IgD-negative memory B cell (primary cell): ENCODE data around the gene CDK14. TPM values are rescaled to one million over a fixed set of nuclear protein-coding genes. Genes with fewer than 3 reads are reported as not detected.
"Not testable (repeated sequence)": the region's sequence is repeated elsewhere in the genome, so short reads cannot be mapped to it uniquely, and the experiment has no call there.

Source experiments
- H3K27ac Mint-ChIP-seq, 3 donors: one replicate each; pipeline ENCODE4 v1.8.0; 2020 to 2022; ENCODE audit warnings: mild to moderate bottlenecking in 3 of 3, mixed read lengths in 3 of 3, moderate library complexity in 1 of 3
- H3K27me3 Mint-ChIP-seq: one replicate; pipeline ENCODE4 v1.8.0; 2021; ENCODE audit warnings: mixed read lengths
- H3K36me3 Mint-ChIP-seq: one replicate; pipeline ENCODE4 v1.8.0; 2020; ENCODE audit warnings: mild to moderate bottlenecking, mixed read lengths
- H3K4me1 Mint-ChIP-seq, 3 donors: one replicate each; pipeline ENCODE4 v1.8.0; 2020 to 2022; ENCODE audit warnings: mixed read lengths in 3 of 3, mild to moderate bottlenecking in 1 of 3
- H3K4me3 Mint-ChIP-seq, 4 donors: one replicate each; pipeline ENCODE4 v1.8.0; 2020 to 2022; ENCODE audit warnings: mild to moderate bottlenecking in 4 of 4, mixed read lengths in 4 of 4, moderate library complexity in 3 of 4
- H3K9me3 Mint-ChIP-seq, 3 donors: one replicate each; pipeline ENCODE4 v1.8.0; 2020 to 2021; ENCODE audit warnings: mixed read lengths in 3 of 3, mild to moderate bottlenecking in 1 of 3
- polyA plus RNA-seq: library from polyadenylated mRNA; unstranded; fragments of 300-500 nt; fragmentation: Illumina TruSeq; gene quantifications from one replicate; pipeline ENCODE4 v1.2.3, GENCODE V29; 2021

Gene CDK14
- polyA plus RNA-seq, 1 donor from 2014 or later = 53.0 TPM

DNA sequence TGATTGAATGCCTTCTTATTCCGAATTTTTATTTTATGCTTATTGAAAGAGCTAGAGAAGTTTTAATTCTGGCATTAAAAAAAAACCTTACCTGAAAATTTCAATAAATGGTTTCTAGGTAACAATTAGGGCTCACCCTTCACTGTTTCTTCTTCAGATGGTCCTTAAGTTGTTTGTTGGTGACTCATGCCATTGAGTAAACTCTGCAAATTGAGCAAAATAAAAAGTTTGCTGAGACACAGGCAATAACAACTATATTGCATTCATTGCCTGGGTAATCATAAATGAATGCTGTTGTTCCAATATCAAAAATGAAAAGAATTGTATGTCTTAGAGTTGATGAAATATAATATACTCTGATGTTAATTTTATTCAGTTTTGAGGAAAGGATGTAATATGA is 300.3 kb downstream of the CDK14 start:
- H3K9me3 Mint-ChIP-seq = peaks cover 0 to 4% (median 0%) of the 10 kb centered on the region in 3 donors
- H3K27ac Mint-ChIP-seq = no peak overlapping the region
- H3K4me3 Mint-ChIP-seq = no peak overlapping the region
- no peaks in the 10 kb centered on the region for H3K27me3 Mint-ChIP-seq
- peaks cover 22 to 31% (median 24%) of the 10 kb centered on the region in 3 donors for H3K4me1 Mint-ChIP-seq
- peaks cover 5% of the 10 kb centered on the region for H3K36me3 Mint-ChIP-seq

DNA sequence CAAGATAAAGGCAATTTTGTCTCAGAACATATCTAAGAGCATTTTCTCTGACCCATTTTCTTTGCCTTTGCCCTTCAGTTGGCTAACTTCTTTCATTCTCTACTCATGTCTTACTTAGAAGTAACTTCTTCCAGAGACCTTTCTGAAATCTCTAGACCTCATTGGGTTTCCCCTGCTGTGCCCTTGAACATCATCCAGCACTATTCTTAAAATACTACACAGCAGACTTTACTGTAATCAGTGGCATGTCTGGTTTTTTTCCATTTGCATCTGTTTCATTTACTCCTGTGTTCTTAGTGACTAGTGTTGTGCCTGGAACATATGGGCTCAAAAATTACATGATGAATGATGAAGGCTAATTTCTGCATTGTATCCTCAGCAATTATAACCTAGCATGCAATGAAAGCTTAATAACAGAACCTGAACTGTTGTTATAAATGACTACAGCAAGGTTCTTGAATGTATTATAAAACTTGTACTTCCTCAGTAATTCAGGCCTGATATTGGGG is 301.9 kb downstream of the CDK14 start:
- peaks cover 12 to 18% (median 13%) of the 10 kb centered on the region in 3 donors for H3K4me1 Mint-ChIP-seq
- H3K27ac Mint-ChIP-seq = no peak overlapping the region
- H3K27me3 Mint-ChIP-seq = no peaks in the 10 kb centered on the region
- no peak overlapping the region for H3K4me3 Mint-ChIP-seq
- H3K36me3 Mint-ChIP-seq = peaks cover 15% of the 10 kb centered on the region
- peaks cover 0 to 4% (median 0%) of the 10 kb centered on the region in 3 donors for H3K9me3 Mint-ChIP-seq

DNA sequence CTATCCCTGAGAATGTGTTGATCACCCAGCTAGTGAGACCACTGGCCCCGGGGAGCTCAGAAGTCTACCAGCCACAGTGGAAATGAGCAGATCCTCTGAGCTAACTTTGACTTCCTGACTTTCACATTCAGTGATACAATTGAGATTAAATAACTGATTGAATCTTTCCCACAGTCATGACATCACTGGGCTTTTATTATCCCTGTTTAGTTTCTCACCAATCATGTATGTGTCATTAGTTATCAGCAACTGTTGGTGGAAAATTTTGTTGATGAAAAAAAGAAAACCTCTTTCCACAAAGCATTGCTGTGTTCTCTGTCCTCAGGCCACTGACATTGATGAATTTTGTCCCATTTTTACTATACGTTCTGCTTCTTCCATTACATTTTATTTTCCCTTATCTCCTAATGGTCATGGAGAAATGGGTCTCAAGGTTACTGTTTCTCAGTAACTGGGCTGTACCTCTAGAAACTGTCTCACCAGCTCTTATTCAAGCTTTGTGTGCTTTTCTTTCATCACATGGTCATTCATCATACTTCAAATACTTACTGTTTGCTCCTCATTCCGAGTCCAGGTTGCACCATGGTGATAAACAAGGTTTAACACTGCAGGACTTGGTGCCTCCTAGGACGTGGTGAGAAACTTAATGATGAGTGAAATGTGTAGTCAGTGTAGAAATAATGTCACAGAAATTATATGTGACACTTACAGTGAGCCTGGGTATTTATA is 304.7 kb downstream of the CDK14 start:
- Mint-ChIP-seq H3K27me3 (no peaks in the 10 kb centered on the region), H3K27ac (no peak overlapping the region), H3K4me1 (peaks cover 6 to 11% (median 10%) of the 10 kb centered on the region in 3 donors), H3K36me3 (peaks cover 15% of the 10 kb centered on the region), H3K4me3 (no peak overlapping the region), H3K9me3 (peaks cover 0 to 4% (median 0%) of the 10 kb centered on the region in 3 donors)

DNA sequence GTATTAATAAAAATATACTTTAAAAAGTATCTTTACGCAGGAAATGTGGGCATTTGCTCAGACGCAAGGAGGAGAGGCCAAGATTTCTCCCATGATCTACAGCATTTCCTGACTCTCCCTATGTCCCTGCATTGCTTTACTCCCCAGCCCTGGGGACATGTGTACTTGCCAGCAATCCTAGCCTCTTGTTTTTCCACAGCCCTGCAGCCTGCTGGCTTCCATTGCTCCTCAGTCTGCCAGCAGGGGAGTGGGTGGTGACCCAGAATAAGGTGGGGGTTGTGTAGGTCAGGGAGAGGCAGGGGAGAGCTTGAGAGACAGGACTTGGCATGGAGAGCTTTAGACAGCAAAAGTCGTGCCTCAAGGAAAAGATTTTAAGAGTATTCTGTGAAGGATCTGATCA is 307.7 kb downstream of the CDK14 start:
- Mint-ChIP-seq H3K36me3 (peaks cover 16% of the 10 kb centered on the region), H3K4me3 (no peak overlapping the region), H3K9me3 (peaks cover 0 to 4% (median 0%) of the 10 kb centered on the region in 3 donors), H3K4me1 (peaks cover 0 to 7% (median 0%) of the 10 kb centered on the region in 3 donors), H3K27ac (no peak overlapping the region), H3K27me3 (no peaks in the 10 kb centered on the region)

DNA sequence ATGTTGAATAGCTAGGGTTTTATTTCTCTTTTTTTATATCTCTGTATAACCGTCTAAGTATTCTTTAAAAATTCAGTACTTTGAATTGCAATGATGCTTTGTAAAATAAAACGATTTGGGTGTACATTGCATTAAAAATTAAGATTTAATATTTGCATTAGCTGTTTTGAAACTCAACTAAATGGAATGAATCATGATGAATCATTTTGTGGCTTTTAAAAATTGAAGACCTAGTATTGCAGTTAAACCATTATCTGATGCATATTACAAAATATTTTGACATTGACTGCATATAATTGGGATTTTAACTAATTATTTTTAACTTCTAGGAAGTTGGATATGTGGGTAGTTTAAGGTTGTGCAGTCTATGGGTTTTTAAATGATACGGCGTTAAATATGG is 314.0 kb downstream of the CDK14 start:
- H3K27ac Mint-ChIP-seq = no peak overlapping the region
- H3K27me3 Mint-ChIP-seq = no peaks in the 10 kb centered on the region
- H3K36me3 Mint-ChIP-seq = peaks cover 19% of the 10 kb centered on the region
- no peak overlapping the region for H3K4me3 Mint-ChIP-seq
- H3K4me1 Mint-ChIP-seq = peaks cover 5 to 9% (median 7%) of the 10 kb centered on the region in 3 donors
- H3K9me3 Mint-ChIP-seq = no peaks in the 10 kb centered on the region

DNA sequence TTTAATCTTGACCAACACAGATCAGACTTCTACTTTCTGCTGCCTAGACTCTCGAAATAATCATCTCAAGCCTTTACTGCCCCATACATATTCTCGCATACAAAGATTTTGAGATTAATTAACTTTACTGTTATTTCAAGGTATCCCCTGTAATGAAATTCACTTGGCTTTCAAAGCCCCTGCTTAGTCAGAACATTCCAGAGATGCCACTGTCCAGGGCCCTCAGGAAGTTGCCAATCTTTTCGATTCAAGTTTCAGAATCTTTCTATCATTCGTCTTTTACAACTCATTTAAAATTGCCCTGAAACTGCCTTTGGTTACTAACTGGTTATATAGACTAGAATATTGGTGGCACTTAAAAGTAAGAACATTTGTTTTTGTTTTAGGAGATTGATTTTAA is 320.2 kb downstream of the CDK14 start:
- Mint-ChIP-seq H3K27me3 (no peaks in the 10 kb centered on the region), H3K4me3 (no peak overlapping the region), H3K4me1 (peaks cover 1 to 5% (median 3%) of the 10 kb centered on the region in 3 donors), H3K27ac (no peak overlapping the region), H3K36me3 (peaks cover 25% of the 10 kb centered on the region), H3K9me3 (no peaks in the 10 kb centered on the region)

DNA sequence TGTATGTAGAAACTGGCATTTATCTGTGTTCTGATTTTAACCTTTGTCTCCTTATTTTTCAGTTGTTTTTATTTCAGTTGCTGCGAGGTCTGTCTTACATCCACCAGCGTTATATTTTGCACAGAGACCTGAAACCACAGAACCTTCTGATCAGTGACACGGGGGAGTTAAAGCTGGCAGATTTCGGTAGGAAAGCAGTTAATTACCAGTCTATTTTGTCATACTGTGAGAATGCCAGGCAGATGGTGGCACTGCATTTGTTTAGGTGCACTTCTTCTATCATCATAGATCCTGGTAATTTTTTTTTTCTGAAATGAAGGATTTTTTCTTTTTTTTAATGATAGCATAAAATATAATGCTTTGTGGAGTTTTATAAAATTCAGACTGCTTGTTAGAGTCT is 321.4 kb downstream of the CDK14 start:
- no peak overlapping the region for H3K4me3 Mint-ChIP-seq
- H3K9me3 Mint-ChIP-seq = no peaks in the 10 kb centered on the region
- no peaks in the 10 kb centered on the region for H3K27me3 Mint-ChIP-seq
- peaks cover 0 to 5% (median 3%) of the 10 kb centered on the region in 3 donors for H3K4me1 Mint-ChIP-seq
- H3K27ac Mint-ChIP-seq = no peak overlapping the region
- peaks cover 27% of the 10 kb centered on the region for H3K36me3 Mint-ChIP-seq

DNA sequence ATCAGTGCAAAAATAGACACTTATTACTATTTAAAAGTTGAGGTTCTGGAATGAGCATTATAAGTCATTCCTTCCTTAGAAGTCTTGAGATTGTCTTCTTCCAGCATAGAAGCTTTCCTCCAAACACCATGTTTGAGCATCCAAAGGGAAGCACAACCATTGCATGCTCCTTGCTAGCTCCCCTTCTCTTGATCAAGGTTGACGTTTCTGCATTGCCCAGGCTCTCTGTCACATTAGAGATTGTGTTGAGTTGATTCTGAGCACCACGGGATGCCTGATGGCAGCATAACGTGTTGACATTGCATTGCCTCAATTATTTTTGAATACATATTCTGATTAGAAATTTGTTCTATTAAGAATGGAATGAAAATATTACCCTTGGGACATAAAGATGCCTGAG is 322.2 kb downstream of the CDK14 start:
- H3K36me3 Mint-ChIP-seq = peaks cover 27% of the 10 kb centered on the region
- H3K27me3 Mint-ChIP-seq = no peaks in the 10 kb centered on the region
- peaks cover 0 to 7% (median 3%) of the 10 kb centered on the region in 3 donors for H3K4me1 Mint-ChIP-seq
- H3K27ac Mint-ChIP-seq = no peak overlapping the region
- H3K9me3 Mint-ChIP-seq = no peaks in the 10 kb centered on the region
- H3K4me3 Mint-ChIP-seq = no peak overlapping the region

DNA sequence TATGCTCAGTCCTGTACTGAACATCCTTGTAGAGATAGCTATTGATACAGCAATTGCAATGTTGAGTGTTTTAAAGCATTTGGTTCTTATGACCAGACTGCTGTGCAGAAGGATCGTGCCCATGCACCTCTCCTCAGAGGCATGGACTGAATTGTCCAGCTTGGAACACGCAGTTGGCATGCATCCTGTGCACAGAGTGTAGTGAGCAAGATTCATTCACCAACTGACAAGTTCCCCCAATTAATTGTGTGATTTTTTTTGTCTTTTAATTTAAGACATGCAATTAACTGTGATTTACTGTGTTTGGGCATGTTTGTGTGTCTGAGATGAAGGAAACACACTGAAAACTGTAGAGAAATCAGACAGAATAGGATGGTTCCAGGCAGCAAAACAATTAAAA is 323.7 kb downstream of the CDK14 start:
- Mint-ChIP-seq H3K9me3 (no peaks in the 10 kb centered on the region), H3K27ac (peak overlapping the region in 2 of 3 donors; percentile 6 to 16), H3K4me1 (peaks cover 0 to 3% (median 1%) of the 10 kb centered on the region in 3 donors), H3K4me3 (peak overlapping the region in 1 of 4 donors; percentile 9), H3K27me3 (no peaks in the 10 kb centered on the region), H3K36me3 (peaks cover 18% of the 10 kb centered on the region)

DNA sequence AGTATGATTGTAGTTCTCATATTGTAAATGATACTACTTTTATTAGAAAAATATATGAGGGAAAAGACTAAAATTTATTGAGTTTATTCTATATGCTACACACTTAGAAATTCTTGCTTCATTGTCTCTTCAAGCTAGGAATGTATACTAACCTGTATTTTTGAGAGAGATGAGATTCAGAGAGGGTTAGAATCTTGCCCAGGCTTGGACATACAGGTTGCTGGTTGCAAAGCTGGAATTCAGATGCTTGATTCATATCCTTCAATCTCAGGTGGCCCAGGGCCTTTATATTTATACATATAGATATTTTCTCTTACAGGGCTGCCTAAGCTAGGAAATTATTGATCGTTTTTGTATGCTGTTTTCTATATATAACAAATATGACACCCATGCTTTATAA is 324.2 kb downstream of the CDK14 start:
- Mint-ChIP-seq H3K4me3 (no peak overlapping the region), H3K9me3 (no peaks in the 10 kb centered on the region), H3K36me3 (peaks cover 17% of the 10 kb centered on the region), H3K27ac (no peak overlapping the region), H3K4me1 (peaks cover 0 to 3% (median 1%) of the 10 kb centered on the region in 3 donors), H3K27me3 (no peaks in the 10 kb centered on the region)

DNA sequence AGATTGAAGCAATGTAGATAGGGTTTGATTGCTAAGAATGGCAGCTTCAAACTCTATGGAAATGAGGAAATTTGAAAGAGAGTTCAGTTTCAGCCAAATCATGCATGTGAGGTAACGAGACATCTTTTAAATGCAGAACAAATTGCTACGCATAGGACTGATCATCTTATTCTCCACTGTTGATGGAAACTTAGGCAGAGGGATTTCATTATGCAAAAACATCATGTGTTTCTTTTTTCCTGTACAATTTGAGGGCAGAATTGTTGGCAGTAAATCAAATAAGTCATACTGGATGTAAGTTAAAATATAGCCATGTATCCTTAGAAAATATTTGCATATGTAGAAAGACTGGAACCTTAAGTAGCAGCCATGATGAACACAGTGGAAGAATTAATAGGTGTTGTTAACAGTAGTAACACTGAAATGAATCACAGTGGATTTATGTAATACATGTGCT is 327.4 kb downstream of the CDK14 start:
- Mint-ChIP-seq H3K27ac (no peak overlapping the region), H3K27me3 (no peaks in the 10 kb centered on the region), H3K36me3 (peaks cover 10% of the 10 kb centered on the region), H3K9me3 (no peaks in the 10 kb centered on the region), H3K4me1 (peaks cover 10 to 14% (median 12%) of the 10 kb centered on the region in 3 donors), H3K4me3 (no peak overlapping the region)

DNA sequence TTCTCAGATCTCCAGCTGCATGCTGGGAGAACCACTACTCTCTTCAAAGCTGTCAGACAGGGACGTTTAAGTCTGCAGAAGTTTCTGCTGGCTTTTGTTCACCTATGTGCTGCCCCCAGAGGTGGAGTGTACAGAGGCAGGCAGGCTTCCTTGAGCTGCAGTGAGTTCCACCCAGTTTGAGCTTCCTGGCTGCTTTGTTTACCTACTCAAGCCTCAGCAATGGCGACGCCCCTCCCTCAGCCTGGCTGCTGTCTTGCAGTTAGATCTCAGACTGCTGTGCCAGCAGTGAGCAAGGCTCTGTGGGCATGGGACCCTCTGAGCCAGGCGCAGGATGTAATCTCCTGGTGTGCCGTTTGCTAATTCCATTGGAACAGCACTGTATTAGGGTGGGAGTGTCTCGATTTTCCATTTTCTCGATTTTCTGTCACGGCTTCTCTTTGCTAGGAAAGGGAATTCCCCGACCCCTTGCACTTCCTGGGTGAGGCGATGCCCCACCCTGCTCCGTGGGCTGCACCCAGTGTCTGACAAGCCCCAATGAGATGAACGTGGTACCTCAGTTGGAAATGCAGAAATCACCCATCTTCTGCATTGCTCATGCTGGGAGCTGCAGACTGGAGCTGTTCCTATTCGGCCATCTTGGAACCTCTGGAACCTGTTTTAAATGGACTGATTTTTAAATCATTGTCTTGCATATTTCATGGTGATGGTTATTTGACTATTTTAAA is 332.7 kb downstream of the CDK14 start:
- Mint-ChIP-seq H3K4me1 (peaks cover 27 to 45% (median 35%) of the 10 kb centered on the region in 3 donors), H3K4me3 (peak overlapping the region; percentile 55 to 92 (median 84))

DNA sequence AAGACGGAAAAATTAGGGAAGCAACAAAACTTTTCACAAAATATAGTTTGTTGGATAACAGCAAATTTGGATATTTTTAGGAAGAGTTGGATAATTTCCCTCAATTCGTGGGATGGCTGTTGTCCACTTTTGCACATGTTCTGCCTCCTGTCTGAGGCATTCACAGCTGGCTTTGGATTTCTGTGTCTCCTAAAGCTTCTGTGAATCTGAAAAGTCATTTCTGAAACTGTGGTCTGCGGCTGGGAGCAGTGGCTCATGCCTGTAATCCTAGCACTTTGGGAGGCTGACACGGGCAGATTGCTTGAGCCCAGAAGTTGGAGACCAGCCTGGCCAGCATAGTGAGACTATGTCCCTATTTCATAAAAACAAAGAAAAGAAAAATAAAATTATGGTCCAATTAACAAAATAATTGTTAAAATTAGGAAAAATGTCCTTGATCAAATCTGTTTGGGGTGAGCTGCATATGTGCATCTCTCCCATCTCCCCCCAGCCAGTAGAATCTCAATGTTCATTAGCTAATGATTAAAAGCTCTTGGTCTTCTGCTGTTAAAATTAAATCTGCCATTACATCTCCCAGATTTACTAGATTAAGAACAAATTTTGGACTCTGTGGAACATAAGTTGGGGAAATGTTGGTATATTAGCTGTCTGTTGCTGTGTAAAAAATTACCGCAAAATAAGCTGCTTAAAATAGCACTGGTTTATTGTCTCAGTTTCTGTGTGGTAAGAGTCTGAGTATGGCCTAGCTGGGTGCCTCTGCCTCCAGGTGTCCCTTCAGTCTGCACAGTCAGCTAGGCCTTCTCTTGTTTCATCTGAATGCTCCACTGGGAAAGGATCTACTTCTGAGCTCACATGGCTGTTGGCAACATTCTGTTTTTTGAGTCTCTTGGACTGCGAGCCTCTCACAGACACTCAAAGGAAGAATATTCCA is 336.1 kb downstream of the CDK14 start:
- Mint-ChIP-seq H3K4me1 (peaks cover 26 to 39% (median 33%) of the 10 kb centered on the region in 3 donors), H3K9me3 (no peaks in the 10 kb centered on the region), H3K4me3 (peak overlapping the region in 2 of 4 donors; percentile 50 to 78), H3K27ac (peak overlapping the region in 1 of 3 donors; percentile 86), H3K27me3 (no peaks in the 10 kb centered on the region), H3K36me3 (peaks cover 13% of the 10 kb centered on the region)

More for the DNA sequence above, 332.7 kb downstream of the CDK14 start:
- H3K27ac Mint-ChIP-seq = peak overlapping the region; percentile 55 to 96 (median 94)
- not testable (repeated sequence) for H3K36me3 Mint-ChIP-seq, H3K27me3 Mint-ChIP-seq, H3K9me3 Mint-ChIP-seq

DNA sequence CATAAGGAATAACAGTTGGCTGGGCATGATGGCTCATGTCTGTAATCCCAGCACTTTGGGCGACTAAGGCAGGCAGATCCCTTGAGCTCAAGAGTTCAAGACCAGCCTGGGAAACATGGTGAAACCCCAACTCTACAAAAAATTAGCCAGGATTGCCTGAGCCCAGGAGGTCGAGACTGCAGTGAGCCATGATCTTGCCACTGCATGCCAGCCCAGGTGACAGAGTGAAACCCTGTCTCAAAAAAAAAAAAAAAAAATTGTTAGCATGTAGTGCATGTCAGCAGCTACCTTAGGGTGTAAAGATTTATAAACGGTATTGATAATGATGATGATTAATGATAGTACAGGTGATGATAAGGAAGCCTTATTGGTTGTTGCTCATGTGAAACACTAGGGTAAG is 336.9 kb downstream of the CDK14 start:
- Mint-ChIP-seq H3K27me3 (no peaks in the 10 kb centered on the region), H3K9me3 (no peaks in the 10 kb centered on the region), H3K4me1 (peaks cover 20 to 33% (median 31%) of the 10 kb centered on the region in 3 donors), H3K4me3 (no peak overlapping the region), H3K27ac (no peak overlapping the region), H3K36me3 (peaks cover 13% of the 10 kb centered on the region)
